SIG-M5 treated with dmso at 0.1 percent for 504 hours (cell line): ENCODE measurements around the gene GRIP1.

ENCODE experiments used
- DNase-seq: peaks from one replicate; lab custom pipeline; 2025; ENCODE audit not compliant: unreplicated experiment; lab: John Stamatoyannopoulos, UW

The GRIP1 gene

GRCh38 chr12:66461331-66461730 is 217.5 kb downstream of the GRIP1 start:
- DNase-seq = no peak

GRCh38 chr12:66459944-66460482 is 218.9 kb downstream of the GRIP1 start:
- DNase-seq = no peak

- DNase-seq = no peak
These were observed 222.3 kb downstream of the GRIP1 start for GRCh38 chr12:66456612-66457011.

GRCh38 chr12:66453844-66454243 is 225.0 kb downstream of the GRIP1 start:
- DNase-seq = peak; percentile 2

- DNase-seq = no peak
These were observed 225.8 kb downstream of the GRIP1 start for GRCh38 chr12:66453120-66453519.

GRCh38 chr12:66449531-66449930 is 229.3 kb downstream of the GRIP1 start:
- DNase-seq = no peak

GRCh38 chr12:66447643-66448042 is 231.2 kb downstream of the GRIP1 start:
- DNase-seq = no peak

GRCh38 chr12:66446276-66446675 is 232.6 kb downstream of the GRIP1 start:
- no peak for DNase-seq

GRCh38 chr12:66441905-66442559 is 236.8 kb downstream of the GRIP1 start:
- DNase-seq = peak; percentile 8

- DNase-seq = no peak
These were observed 240.3 kb downstream of the GRIP1 start for GRCh38 chr12:66438601-66439000.

GRCh38 chr12:66430106-66430505 is 248.8 kb downstream of the GRIP1 start:
- no peak for DNase-seq

GRCh38 chr12:66428870-66429269 is 250.0 kb downstream of the GRIP1 start:
- DNase-seq = no peak

GRCh38 chr12:66428261-66428660 is 250.6 kb downstream of the GRIP1 start:
- DNase-seq = no peak

GRCh38 chr12:66426696-66427095 is 252.2 kb downstream of the GRIP1 start:
- no peak for DNase-seq

- no peak for DNase-seq
These were observed 255.6 kb downstream of the GRIP1 start for GRCh38 chr12:66423266-66423665.

- no peak for DNase-seq
These were observed 260.0 kb downstream of the GRIP1 start for GRCh38 chr12:66418908-66419307.

- no peak for DNase-seq
These were observed 261.7 kb downstream of the GRIP1 start for GRCh38 chr12:66417217-66417616.

GRCh38 chr12:66409195-66409871 is 269.5 kb downstream of the GRIP1 start:
- DNase-seq = peak; percentile 85

GRCh38 chr12:66405395-66405794 is 273.5 kb downstream of the GRIP1 start:
- no peak for DNase-seq

- DNase-seq = peak; percentile 20
These were observed 275.1 kb downstream of the GRIP1 start for GRCh38 chr12:66403746-66404145.

GRCh38 chr12:66399911-66400306 is 279.0 kb downstream of the GRIP1 start:
- DNase-seq = no peak
